HepG2 (cell line): ENCODE results near the gene CNR2.

Experiments used
- AKAP8 ChIP-seq: sonication (generic); formaldehyde crosslinking; IDR thresholded peaks from 2 replicates; pipeline ENCODE4 v1.5.1; 2020; ENCODE audit warnings: mild to moderate bottlenecking, missing genetic modification reagents
- MAZ ChIP-seq, 2 experiments: sonication (generic) in 1 of 2; formaldehyde crosslinking in 1 of 2; IDR thresholded peaks; 2 replicates each; pipeline versions ENCODE4 v1.5.0 to v1.6.1; 2012 to 2020; ENCODE audit warnings: low read depth in 2 of 2, mild to moderate bottlenecking in 2 of 2, borderline replicate concordance in 1 of 2, improper control_type of control experiment in 1 of 2, low read length in 1 of 2, missing genetic modification reagents in 1 of 2, moderate library complexity in 1 of 2
- TF ChIP-seq, protein P1 (sequence below): sonication (generic); formaldehyde crosslinking; IDR thresholded peaks from 2 replicates; pipeline ENCODE4 v1.5.0; 2020; ENCODE audit warnings: mild to moderate bottlenecking, missing genetic modification reagents, moderate library complexity
- TF ChIP-seq, protein P2 (sequence below): IDR thresholded peaks from 2 replicates; pipeline ENCODE4 v1.6.1; 2012; ENCODE audit warnings: inconsistent platforms
- TF ChIP-seq, protein P3 (sequence below), 2 experiments: sonication (generic) in 1 of 2; formaldehyde crosslinking in 1 of 2; IDR thresholded peaks; 2 replicates each; pipeline versions ENCODE4 v1.4.0 to v1.6.1; 2018 to 2020; ENCODE audit warnings: missing genetic modification reagents in 2 of 2, borderline replicate concordance in 1 of 2, low read depth in 1 of 2, mild to moderate bottlenecking in 1 of 2, missing biosample characterization in 1 of 2
- TF ChIP-seq, protein P4 (sequence below): sonication (generic); formaldehyde crosslinking; IDR thresholded peaks from 2 replicates; pipeline ENCODE4 v1.4.0; 2020; ENCODE audit warnings: missing genetic modification reagents
- TF ChIP-seq, protein P5 (sequence below): sonication (generic); formaldehyde crosslinking; IDR thresholded peaks from 2 replicates; pipeline ENCODE4 v1.4.0; 2020; ENCODE audit warnings: missing genetic modification reagents

DNA sequence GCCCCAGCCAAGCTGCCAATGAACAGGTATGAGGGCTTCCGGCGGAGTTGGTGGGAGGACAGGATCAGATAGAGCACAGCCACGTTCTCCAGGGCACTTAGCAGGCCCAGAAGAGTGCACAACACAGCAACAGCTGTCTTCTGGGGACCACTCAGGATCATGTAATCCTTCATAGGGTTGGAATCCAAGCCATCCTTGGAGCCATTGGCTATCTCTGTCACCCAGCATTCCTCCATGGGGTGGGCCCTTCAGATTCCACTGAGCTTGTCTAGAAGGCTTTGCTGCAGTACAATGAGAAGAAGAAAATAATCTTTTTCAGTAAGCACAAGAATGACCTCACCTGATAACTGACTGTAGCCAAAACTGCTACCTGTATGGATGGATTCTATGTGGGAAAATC is 37.8 kb downstream of the CNR2 start:
- TF ChIP-seq, protein P1, sequence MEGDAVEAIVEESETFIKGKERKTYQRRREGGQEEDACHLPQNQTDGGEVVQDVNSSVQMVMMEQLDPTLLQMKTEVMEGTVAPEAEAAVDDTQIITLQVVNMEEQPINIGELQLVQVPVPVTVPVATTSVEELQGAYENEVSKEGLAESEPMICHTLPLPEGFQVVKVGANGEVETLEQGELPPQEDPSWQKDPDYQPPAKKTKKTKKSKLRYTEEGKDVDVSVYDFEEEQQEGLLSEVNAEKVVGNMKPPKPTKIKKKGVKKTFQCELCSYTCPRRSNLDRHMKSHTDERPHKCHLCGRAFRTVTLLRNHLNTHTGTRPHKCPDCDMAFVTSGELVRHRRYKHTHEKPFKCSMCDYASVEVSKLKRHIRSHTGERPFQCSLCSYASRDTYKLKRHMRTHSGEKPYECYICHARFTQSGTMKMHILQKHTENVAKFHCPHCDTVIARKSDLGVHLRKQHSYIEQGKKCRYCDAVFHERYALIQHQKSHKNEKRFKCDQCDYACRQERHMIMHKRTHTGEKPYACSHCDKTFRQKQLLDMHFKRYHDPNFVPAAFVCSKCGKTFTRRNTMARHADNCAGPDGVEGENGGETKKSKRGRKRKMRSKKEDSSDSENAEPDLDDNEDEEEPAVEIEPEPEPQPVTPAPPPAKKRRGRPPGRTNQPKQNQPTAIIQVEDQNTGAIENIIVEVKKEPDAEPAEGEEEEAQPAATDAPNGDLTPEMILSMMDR (CRISPR knock-in tag): no peak
- TF ChIP-seq, protein P2, sequence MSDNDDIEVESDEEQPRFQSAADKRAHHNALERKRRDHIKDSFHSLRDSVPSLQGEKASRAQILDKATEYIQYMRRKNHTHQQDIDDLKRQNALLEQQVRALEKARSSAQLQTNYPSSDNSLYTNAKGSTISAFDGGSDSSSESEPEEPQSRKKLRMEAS: no peak
- TF ChIP-seq AKAP8 (no peak), MAZ (IDR thresholded peaks at IDR 0.05; ENCODE audit: borderline replicate concordance, low read depth, low read length) (no peak), MAZ (CRISPR knock-in tag; IDR thresholded peaks at IDR 0.05; ENCODE audit: low read depth) (no peak)
- TF ChIP-seq, protein P3, sequence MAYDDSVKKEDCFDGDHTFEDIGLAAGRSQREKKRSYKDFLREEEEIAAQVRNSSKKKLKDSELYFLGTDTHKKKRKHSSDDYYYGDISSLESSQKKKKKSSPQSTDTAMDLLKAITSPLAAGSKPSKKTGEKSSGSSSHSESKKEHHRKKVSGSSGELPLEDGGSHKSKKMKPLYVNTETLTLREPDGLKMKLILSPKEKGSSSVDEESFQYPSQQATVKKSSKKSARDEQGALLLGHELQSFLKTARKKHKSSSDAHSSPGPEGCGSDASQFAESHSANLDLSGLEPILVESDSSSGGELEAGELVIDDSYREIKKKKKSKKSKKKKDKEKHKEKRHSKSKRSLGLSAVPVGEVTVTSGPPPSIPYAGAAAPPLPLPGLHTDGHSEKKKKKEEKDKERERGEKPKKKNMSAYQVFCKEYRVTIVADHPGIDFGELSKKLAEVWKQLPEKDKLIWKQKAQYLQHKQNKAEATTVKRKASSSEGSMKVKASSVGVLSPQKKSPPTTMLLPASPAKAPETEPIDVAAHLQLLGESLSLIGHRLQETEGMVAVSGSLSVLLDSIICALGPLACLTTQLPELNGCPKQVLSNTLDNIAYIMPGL (CRISPR knock-in tag; IDR thresholded peaks at IDR 0.05; ENCODE audit: borderline replicate concordance in 1 of 2, low read depth in 1 of 2): no peak
- TF ChIP-seq, protein P4, sequence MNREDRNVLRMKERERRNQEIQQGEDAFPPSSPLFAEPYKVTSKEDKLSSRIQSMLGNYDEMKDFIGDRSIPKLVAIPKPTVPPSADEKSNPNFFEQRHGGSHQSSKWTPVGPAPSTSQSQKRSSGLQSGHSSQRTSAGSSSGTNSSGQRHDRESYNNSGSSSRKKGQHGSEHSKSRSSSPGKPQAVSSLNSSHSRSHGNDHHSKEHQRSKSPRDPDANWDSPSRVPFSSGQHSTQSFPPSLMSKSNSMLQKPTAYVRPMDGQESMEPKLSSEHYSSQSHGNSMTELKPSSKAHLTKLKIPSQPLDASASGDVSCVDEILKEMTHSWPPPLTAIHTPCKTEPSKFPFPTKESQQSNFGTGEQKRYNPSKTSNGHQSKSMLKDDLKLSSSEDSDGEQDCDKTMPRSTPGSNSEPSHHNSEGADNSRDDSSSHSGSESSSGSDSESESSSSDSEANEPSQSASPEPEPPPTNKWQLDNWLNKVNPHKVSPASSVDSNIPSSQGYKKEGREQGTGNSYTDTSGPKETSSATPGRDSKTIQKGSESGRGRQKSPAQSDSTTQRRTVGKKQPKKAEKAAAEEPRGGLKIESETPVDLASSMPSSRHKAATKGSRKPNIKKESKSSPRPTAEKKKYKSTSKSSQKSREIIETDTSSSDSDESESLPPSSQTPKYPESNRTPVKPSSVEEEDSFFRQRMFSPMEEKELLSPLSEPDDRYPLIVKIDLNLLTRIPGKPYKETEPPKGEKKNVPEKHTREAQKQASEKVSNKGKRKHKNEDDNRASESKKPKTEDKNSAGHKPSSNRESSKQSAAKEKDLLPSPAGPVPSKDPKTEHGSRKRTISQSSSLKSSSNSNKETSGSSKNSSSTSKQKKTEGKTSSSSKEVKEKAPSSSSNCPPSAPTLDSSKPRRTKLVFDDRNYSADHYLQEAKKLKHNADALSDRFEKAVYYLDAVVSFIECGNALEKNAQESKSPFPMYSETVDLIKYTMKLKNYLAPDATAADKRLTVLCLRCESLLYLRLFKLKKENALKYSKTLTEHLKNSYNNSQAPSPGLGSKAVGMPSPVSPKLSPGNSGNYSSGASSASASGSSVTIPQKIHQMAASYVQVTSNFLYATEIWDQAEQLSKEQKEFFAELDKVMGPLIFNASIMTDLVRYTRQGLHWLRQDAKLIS (CRISPR knock-in tag): no peak
- TF ChIP-seq, protein P5, sequence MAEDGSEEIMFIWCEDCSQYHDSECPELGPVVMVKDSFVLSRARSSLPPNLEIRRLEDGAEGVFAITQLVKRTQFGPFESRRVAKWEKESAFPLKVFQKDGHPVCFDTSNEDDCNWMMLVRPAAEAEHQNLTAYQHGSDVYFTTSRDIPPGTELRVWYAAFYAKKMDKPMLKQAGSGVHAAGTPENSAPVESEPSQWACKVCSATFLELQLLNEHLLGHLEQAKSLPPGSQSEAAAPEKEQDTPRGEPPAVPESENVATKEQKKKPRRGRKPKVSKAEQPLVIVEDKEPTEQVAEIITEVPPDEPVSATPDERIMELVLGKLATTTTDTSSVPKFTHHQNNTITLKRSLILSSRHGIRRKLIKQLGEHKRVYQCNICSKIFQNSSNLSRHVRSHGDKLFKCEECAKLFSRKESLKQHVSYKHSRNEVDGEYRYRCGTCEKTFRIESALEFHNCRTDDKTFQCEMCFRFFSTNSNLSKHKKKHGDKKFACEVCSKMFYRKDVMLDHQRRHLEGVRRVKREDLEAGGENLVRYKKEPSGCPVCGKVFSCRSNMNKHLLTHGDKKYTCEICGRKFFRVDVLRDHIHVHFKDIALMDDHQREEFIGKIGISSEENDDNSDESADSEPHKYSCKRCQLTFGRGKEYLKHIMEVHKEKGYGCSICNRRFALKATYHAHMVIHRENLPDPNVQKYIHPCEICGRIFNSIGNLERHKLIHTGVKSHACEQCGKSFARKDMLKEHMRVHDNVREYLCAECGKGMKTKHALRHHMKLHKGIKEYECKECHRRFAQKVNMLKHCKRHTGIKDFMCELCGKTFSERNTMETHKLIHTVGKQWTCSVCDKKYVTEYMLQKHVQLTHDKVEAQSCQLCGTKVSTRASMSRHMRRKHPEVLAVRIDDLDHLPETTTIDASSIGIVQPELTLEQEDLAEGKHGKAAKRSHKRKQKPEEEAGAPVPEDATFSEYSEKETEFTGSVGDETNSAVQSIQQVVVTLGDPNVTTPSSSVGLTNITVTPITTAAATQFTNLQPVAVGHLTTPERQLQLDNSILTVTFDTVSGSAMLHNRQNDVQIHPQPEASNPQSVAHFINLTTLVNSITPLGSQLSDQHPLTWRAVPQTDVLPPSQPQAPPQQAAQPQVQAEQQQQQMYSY (CRISPR knock-in tag): no peak
